ENCODE results near the gene IRGC. TPM values are rescaled to one million over a fixed set of nuclear protein-coding genes. Genes with fewer than 3 reads are reported as not detected.

IRGC gene
- total RNA-seq, 2 donors from 2014 or later = not detected

DNA sequence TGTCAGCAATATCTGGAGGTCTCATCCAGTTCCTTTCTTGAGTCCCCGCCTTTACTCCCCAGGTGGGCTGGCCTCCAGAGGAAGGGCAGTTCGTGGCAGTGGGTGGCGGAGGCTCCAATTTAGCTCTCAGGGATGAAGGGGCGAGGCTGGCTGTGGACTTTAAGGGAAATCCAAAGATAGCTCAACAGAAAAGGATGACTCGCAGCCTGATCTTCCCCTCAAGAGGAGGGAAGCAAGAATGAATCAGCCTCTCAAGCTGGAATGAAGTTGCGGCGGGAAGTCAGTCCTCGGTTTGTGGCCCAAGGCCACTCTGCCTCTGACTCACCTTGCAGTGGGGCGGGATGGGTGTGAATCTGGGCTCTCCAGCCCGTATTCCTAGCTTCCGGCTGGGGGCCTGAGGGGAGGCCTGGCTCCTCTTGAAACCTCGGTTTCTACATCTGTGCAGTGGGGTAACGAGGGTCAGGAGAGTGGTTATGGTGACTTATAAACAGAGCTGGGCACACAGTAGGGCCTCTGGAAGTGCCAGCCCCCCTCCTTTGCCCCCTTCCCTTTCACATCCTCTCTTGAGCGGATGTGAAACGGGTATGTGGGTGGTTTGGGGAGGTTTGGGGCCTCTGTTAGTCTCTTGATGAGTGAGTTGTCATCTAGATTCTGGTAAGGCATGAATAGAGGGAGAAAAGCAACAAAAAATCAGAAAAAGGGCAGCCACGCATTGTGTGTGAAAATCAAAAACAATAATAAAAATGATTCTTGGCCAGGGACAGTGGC is 49.4 kb downstream of the IRGC start:
- H3K27ac ChIP-seq = peak overlapping the region in 1 of 4 donors; percentile 17

DNA sequence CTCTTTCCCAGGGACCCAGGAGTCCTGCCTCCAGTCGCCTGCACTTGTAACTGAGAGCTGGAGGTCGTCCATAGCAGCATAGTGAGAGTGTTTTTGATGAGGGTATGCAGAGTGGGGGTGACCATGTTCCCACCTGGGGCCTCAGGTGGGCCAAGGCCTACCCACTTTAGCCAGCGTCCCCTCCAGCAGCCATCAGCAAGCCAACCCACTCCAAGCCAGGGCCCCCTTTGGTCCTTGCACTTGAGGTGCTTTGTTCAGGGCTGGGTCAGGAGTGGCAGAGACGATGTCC is 50.8 kb downstream of the IRGC start:
- no peak overlapping the region for H3K4me3 ChIP-seq
- no peaks in the 10 kb centered on the region for H3K27me3 ChIP-seq
- DNase-seq (no peak), ATAC-seq (no peak)
- WGBS, 2 donors = 63 to 66% methylated on average over 2 to 4 of the region's 4 CpGs
- no peak for TF ChIP-seq POLR2A (IDR thresholded peaks at IDR 0.05)
- TF ChIP-seq, protein P1, sequence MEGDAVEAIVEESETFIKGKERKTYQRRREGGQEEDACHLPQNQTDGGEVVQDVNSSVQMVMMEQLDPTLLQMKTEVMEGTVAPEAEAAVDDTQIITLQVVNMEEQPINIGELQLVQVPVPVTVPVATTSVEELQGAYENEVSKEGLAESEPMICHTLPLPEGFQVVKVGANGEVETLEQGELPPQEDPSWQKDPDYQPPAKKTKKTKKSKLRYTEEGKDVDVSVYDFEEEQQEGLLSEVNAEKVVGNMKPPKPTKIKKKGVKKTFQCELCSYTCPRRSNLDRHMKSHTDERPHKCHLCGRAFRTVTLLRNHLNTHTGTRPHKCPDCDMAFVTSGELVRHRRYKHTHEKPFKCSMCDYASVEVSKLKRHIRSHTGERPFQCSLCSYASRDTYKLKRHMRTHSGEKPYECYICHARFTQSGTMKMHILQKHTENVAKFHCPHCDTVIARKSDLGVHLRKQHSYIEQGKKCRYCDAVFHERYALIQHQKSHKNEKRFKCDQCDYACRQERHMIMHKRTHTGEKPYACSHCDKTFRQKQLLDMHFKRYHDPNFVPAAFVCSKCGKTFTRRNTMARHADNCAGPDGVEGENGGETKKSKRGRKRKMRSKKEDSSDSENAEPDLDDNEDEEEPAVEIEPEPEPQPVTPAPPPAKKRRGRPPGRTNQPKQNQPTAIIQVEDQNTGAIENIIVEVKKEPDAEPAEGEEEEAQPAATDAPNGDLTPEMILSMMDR (IDR thresholded peaks at IDR 0.05) = no peak
- H3K27ac ChIP-seq = no peak overlapping the region
- intact Hi-C loops (cut with DNase I) = no loop called here
- no peaks in the 10 kb centered on the region for H3K9me3 ChIP-seq
- H3K4me1 ChIP-seq = no peaks in the 10 kb centered on the region
- H3K36me3 ChIP-seq (replicated peaks in 1 of 2; ENCODE audit: insufficient read depth in 1 of 2, low read depth in 2 of 2) = no peaks in the 10 kb centered on the region

More for the DNA sequence above, 49.4 kb downstream of the IRGC start:
- H3K4me3 ChIP-seq = no peak overlapping the region
- no peaks in the 10 kb centered on the region for H3K9me3 ChIP-seq
- no peak for TF ChIP-seq POLR2A (IDR thresholded peaks at IDR 0.05)
- TF ChIP-seq, protein P1 (IDR thresholded peaks at IDR 0.05) = no peak
- H3K36me3 ChIP-seq (replicated peaks in 1 of 2; ENCODE audit: insufficient read depth in 1 of 2, low read depth in 2 of 2) = no peaks in the 10 kb centered on the region
- H3K4me1 ChIP-seq = no peaks in the 10 kb centered on the region
- no peaks in the 10 kb centered on the region for H3K27me3 ChIP-seq
- ATAC-seq (peak; percentile 45), DNase-seq (peak in 3 of 4 donors; percentile 27 to 58 (median 28))
- intact Hi-C loops (cut with DNase I) = no loop called here
- 60 to 74% methylated on average over 16 of the region's 16 CpGs for WGBS, 2 donors

DNA sequence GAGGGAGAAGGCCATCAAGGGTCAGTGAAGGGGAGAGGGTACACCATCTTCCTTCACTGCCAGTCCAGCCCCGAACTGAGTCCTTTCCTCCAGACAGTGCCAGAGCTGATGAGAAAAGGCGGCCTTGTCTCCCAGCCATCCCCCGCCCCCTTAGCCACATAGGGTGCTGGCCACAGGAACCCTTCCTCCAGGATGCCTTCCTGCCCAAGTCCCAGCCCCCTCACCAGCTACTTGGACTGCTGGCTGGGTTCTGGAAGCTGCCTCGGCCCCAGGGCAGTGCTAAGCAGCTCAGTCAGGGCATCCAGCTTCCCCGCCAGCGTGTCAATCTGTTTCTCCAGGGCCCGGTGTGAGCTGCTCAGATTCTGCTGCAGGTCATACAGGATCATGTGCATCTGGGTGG is 51.4 kb downstream of the IRGC start:
- H3K9me3 ChIP-seq = no peaks in the 10 kb centered on the region
- no peak overlapping the region for H3K4me3 ChIP-seq
- 53 to 69% methylated on average over 3 to 7 of the region's 7 CpGs for WGBS, 2 donors
- no peak for ATAC-seq
- H3K27ac ChIP-seq = no peak overlapping the region
- intact Hi-C loops (cut with DNase I) = no loop called here
- H3K27me3 ChIP-seq = no peaks in the 10 kb centered on the region
- DNase-seq = no peak
- no peaks in the 10 kb centered on the region for H3K4me1 ChIP-seq
- no peaks in the 10 kb centered on the region for H3K36me3 ChIP-seq (replicated peaks in 1 of 2; ENCODE audit: insufficient read depth in 1 of 2, low read depth in 2 of 2)
- no peak for TF ChIP-seq POLR2A (IDR thresholded peaks at IDR 0.05)
- TF ChIP-seq, protein P1 (IDR thresholded peaks at IDR 0.05) = no peak

DNA sequence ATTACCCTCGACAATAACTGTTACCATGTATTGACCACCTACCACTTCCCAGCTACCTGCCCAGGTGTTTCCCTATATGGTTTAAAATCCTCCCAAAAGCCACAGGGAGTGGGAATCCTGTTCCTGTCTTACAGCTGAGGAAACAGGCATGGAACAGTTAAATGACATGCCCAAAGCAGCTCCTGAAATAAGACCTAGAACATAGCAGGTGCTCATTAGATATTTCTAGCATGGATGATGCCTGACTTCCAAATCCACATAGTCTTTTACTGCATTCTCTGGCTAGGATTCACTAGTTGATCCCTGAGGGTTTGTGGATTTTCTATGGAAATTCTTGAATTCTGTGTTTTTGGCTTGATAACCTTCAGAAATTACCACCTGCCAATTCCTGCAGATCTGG is 51.9 kb downstream of the IRGC start:
- no peak for ATAC-seq
- Histone ChIP-seq H3K36me3 (replicated peaks in 1 of 2; ENCODE audit: insufficient read depth in 1 of 2, low read depth in 2 of 2) (no peaks in the 10 kb centered on the region), H3K9me3 (no peaks in the 10 kb centered on the region), H3K27me3 (no peaks in the 10 kb centered on the region), H3K4me1 (no peaks in the 10 kb centered on the region), H3K27ac (no peak overlapping the region), H3K4me3 (no peak overlapping the region)
- no peak for TF ChIP-seq POLR2A (IDR thresholded peaks at IDR 0.05)
- TF ChIP-seq, protein P1 (IDR thresholded peaks at IDR 0.05) = no peak
- WGBS, 2 donors = 33 to 69% methylated on average over 1 of the region's 1 CpG
- intact Hi-C loops (cut with DNase I) = no loop called here
- DNase-seq = no peak
